GM15510 (cell line): ENCODE measurements around the gene CHCHD4.

Experiments
- POLR2A ChIP-seq: IDR thresholded peaks from 3 replicates; pipeline ENCODE4 v1.6.1; 2011; ENCODE audit warnings: borderline replicate concordance; ENCODE audit not compliant: insufficient read length; ENCODE audit errors: extremely low read depth

The CHCHD4 gene

GRCh38 chr3:14153663-14154062 lies 29.0 kb upstream of the CHCHD4 start:
- TF ChIP-seq POLR2A, result no peak

DNA sequence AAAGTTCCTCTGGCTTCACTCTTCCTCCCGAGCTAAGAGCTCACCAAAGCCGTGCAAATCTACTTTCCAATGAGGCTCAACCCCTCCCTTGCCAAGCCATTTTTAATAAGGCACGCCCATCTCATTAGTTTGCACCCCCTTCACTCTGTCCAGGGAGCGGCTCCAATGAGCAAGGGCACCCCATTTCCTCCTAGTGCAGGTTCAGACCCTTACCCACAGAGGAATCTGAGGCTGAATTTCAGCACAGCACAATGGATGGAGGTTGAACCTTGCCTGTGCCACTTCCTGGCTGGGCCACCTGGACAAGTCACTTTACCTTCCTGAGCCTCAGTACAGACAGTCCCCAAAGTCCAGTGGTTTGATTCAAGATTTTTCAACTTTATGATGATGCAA lies 28.3 kb upstream of the CHCHD4 start:
- no peak for TF ChIP-seq POLR2A

DNA sequence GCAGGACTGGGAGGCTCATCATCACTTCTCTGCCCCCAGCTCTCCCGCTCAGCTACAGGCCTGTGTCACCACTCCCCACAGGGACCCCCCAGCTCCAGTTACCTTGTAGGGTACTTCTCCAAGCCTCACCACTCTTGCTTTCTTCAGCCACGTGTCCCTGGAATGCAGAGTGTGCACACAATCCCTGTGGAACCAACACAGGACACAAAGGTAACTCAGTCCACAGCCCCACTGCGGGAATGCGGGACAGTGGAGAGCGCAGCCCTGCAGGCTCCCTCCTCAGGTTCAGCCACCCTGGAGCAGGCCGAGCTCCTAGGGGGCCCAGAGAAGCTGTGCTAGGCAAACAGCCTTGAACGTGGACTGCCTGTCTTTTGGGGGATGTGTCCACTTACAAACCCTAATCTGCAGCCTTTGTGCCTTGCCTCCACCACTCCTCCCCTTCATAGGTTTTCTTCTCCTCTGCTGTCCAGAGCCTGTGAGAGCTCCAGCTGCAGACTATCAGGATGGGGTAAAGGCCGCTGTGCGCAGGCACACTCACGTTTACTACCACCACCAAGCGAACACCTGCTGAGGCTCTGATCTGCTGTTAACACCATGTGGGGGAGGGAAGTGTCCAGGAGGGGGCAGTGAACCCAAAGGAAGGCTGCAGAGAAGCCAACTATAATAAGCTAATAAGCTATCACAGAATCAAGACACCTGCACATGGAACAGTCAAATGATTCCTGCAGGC lies 27.7 kb upstream of the CHCHD4 start:
- TF ChIP-seq POLR2A, result no peak

DNA sequence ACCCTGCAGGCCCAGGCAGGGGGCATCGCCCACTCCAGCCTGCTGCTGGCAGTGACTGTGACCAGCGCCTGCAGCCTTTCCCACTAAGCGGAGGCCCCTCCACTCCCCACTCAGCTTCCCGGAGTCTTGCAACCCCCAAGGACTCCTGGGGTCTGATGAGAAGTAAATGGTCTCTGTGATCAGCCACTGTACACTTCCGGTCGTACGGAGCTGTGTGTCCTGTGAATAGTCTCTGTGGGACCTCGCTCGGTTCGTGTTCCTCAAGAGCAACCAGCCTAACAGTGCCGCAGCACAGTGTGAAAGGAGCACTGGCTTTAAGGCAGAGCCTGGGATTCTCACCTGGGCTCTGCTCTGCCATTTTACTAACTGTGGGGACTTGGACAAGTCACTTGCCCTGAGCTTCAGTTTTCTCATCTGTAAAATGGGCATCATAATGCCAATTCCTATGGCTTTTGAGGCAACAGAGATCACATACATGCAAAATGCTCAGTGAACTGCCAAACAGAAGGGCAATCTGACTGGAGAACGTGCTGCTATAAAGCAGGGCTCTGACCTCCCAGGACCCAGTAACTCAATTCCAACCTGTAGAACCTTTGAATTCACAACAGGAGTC lies 26.9 kb upstream of the CHCHD4 start:
- no peak for TF ChIP-seq POLR2A

GRCh38 chr3:14150491-14151230 lies 26.0 kb upstream of the CHCHD4 start:
- TF ChIP-seq POLR2A, result no peak

GRCh38 chr3:14150078-14150477 lies 25.4 kb upstream of the CHCHD4 start:
- no peak for TF ChIP-seq POLR2A

GRCh38 chr3:14148041-14148985 lies 23.6 kb upstream of the CHCHD4 start:
- TF ChIP-seq POLR2A, result no peak

GRCh38 chr3:14147617-14148016 lies 22.9 kb upstream of the CHCHD4 start:
- no peak for TF ChIP-seq POLR2A

DNA sequence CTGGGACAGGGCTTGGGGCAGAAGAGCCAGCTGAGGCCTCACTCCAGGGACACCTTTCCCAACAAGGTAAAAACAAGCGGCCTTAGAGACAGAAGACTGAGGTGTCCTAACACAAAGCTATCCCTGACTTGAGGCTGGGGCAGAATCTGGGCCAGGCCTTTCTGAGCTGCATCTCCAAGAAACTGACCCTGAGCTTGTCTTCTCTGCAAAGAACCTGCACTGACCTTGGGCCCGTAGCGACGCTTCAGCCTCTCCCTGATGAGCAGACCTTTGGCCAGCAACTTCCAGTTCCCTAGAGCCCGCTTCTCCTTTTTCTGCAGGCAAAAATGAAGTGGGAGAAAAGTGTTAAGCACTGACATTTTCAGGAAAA lies 22.4 kb upstream of the CHCHD4 start:
- TF ChIP-seq POLR2A, result no peak

- TF ChIP-seq POLR2A, result no peak
Observed at GRCh38 chr3:14146381-14147065, 21.9 kb upstream of the CHCHD4 start.

DNA sequence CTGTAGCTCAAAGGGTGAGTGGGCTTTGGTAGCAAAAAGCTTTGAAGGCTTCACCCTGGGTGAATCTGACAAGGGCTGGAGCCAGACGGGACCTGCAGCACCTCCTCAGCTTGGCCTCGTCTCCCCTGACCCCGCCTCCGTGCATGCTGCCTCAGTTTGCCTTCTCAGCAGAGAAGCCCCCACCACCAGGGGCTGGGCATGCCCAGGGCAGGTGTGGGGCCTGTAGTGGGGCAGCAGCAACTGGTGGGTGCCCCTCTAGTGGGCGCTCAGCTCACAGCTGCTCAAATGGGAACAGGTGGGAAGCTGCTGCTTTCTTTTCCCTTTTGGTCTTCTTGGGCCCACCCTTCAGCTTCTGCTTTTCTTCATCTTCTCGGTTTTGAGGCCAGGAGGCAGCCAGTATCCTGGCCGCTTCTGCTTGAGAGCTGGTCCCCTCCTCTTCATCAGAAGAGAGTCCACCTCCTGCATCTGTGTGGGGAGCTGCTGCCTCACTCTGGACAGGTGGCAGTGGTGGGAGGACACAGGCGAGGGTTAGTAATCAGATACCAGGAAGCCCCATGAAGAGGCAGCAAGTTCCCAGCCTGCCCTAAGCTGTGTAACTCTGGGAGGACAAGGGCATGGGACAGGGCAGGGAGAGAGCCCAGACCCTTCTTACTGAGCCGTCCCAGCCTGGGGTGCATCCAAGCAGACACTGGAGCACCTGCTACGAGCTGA lies 21.2 kb upstream of the CHCHD4 start:
- TF ChIP-seq POLR2A, result no peak

- no peak for TF ChIP-seq POLR2A
Observed at GRCh38 chr3:14145236-14145635, 20.6 kb upstream of the CHCHD4 start.

DNA sequence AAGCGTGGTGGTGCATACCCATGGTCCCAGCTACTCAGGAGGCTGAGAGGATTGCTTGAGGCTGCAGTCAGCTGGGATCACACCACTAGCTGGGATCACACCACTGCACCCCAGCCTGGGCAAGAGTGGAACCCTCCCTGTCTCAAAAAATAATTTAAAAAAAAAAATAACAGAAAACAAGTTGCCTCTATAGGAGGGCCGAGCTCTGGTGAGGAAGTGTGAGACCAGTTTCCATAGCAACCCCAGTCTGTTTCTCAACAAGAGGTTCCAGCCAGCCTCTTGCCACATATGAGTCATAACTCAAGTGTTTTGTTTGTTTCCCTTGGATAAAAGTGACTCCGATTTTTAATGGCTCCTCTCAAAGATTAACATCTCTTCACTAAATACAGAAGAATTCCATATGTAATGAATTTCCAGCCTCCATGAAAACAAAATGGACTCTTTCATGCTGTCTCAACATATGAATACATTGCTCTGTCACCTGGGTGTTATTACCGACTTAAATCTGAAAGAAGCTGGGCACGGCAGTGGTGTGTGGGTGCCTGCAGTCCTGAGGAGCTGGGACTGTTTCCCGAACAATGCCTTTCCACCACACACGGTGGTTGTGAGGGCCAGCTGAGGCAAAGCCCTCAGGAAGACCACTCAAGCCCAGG lies 19.9 kb upstream of the CHCHD4 start:
- TF ChIP-seq POLR2A, result no peak
